H7 (cell line): ENCODE results near the gene OR5P2. TPM values are rescaled to one million over a fixed set of nuclear protein-coding genes. Genes with fewer than 3 reads are reported as not detected.
"Not testable (repeated sequence)": the region's sequence is repeated elsewhere in the genome, so short reads cannot be mapped to it uniquely, and the experiment has no call there.

Experiments used
- DNase-seq: peaks from one replicate; pipeline ENCODE4 v3.0.0; 2012
- H3K27me3 ChIP-seq: 2 replicates; pipeline ENCODE4 v1.6.0; 2011; ENCODE audit warnings: mild to moderate bottlenecking, low read length; ENCODE audit not compliant: control insufficient read depth, insufficient read depth
- H3K36me3 ChIP-seq: replicated peaks from 2 replicates; pipeline ENCODE4 v1.5.1; 2011; ENCODE audit warnings: low read length; ENCODE audit not compliant: control insufficient read depth, insufficient read depth
- H3K4me3 ChIP-seq: 2 replicates; pipeline ENCODE4 v1.5.1; 2011; ENCODE audit warnings: low read depth, mild to moderate bottlenecking, control low read depth, low read length, moderate library complexity; ENCODE audit not compliant: insufficient read depth
- total RNA-seq: library from RNA; depleted of rRNA; stranded (reverse); fragments of >200 nt; shearing (Covaris generic); gene quantifications from 2 replicates; pipeline ENCODE4 v1.2.3, GENCODE V29; 2014; rRNA removed

OR5P2 gene, protein sequence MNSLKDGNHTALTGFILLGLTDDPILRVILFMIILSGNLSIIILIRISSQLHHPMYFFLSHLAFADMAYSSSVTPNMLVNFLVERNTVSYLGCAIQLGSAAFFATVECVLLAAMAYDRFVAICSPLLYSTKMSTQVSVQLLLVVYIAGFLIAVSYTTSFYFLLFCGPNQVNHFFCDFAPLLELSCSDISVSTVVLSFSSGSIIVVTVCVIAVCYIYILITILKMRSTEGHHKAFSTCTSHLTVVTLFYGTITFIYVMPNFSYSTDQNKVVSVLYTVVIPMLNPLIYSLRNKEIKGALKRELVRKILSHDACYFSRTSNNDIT
- not detected in 2 replicates for total RNA-seq

DNA sequence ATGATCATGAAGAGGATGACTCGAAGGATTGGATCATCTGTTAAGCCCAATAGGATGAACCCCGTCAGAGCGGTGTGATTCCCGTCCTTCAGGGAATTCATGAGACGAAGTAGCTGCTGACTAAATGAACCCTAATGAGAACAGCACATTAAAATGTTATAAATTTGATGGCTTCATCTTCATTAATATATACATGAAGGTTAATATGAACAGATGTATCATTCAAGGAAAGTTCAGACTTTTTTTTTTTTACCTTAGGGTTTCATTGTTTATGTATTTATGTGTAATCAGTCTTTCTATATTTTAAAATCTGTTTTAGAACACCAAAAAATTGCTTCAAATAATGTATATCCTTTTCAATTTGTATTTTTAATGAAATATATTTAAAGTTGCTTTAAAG, at the start of gene OR5P2:
OR5P2 (minus strand) TSS at position 101 of the 400 bp plus-strand sequence; CDS start at position 101, 0 bp downstream.
- no peaks in the 10 kb centered on the region for H3K27me3 ChIP-seq
- no peak for DNase-seq
- no peaks in the 10 kb centered on the region for H3K36me3 ChIP-seq

DNA sequence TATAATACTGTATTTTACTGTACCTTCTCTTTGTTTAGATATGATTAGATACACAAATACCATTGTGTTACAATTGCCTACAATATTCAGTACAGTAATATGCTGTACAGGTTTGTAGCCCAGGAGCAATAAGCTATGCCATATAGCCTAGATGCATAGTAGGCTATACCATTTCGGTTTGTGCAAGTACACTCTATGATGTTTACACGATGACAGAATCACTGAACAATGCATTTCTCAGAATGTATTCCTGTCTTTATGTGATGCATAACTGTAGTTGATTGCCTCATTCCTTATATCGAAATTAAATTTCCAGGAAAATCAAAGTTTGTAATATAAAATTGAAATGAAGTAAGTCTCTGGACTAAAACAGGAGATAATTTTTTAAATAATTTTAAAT, 49.3 kb upstream of the OR5P2 start:
- Histone ChIP-seq H3K4me3 (no peak overlapping the region), H3K36me3 (no peaks in the 10 kb centered on the region), H3K27me3 (no peaks in the 10 kb centered on the region)
- DNase-seq: no peak

More for the DNA sequence above, at the start of gene OR5P2:
- no peak within 1 kb of the TSS for H3K4me3 ChIP-seq

DNA sequence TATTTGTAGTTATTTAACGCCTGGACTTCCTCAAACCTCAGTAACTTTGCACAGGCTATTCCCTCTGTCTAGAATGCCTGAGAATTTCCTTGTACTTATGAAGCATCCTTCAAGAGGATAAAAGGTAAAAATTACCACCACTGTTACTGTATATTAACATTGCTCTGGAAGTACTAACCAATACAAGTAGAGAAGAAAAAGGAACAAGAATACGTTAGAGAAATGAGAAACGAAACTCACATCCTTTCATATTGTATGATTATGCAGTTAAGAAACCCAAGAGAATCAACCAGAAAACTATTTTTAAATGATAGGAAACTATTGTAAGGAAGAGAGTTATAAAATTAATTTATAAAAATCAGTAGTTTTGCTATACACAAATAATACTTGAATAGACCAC, 48.2 kb upstream of the OR5P2 start:
- Histone ChIP-seq H3K27me3 (no peaks in the 10 kb centered on the region), H3K4me3 (no peak overlapping the region), H3K36me3 (no peaks in the 10 kb centered on the region)
- no peak for DNase-seq

DNA sequence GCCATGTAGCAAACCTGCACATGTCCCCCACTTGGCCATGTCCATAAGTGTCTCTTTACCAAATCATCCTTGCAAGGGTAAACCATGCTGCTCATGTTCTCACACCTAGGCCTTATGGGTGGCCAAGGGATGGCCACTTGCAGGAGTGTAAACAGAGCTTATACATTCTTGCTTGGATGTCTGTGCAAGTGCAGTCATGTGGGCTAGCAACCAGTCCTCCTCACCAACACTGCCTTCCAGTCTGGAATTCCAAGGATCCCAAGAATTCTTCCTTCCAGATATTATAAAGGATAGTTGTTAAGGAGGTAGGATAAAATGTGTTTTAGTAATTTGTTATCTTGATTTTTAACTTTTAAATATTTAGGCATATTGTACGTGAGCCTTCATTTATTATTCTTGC, 47.8 kb upstream of the OR5P2 start:
- H3K27me3 ChIP-seq: no peaks in the 10 kb centered on the region
- H3K36me3 ChIP-seq: no peaks in the 10 kb centered on the region
- DNase-seq: no peak
- no peak overlapping the region for H3K4me3 ChIP-seq

DNA sequence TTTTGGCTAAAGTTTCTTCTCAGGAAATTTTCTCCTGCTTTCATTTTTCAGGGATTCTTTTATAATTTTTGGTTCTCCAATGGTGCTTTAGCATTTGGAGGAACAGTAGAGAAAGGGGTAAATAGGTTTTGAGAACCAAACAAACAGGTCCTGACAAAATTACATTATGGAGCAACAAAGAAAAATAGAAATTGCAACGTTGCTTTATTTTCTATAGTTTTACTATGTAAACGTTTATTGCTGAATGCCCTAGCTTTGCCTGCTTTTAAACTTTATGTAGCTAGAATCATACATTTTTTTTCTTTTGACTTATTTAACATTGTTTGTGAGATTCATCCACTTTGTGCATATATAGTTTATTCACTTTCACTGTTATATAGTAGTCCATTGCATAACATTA, 43.8 kb upstream of the OR5P2 start:
- Histone ChIP-seq H3K36me3 (no peaks in the 10 kb centered on the region), H3K4me3 (no peak overlapping the region), H3K27me3 (no peaks in the 10 kb centered on the region)
- DNase-seq: no peak

DNA sequence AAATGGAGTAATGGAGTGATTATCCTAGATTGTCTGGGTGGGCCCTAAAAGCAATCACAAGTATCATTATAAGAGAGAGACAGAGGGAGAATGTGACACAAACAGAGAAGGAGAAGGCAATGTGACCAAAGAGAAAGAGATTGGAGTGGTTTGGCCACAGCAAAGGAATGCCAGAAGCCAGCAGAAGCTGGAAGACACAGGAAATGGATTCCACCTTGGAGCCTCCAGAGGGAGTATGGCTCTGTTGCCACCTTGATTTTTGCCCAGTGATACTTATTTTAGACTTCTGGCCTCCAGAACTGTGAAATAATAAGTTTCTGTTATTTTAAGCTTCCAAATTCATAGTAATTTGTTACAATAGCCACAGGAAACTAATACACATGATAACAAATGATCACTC, 36.8 kb upstream of the OR5P2 start:
- H3K4me3 ChIP-seq: no peak overlapping the region
- H3K27me3 ChIP-seq: no peaks in the 10 kb centered on the region
- no peaks in the 10 kb centered on the region for H3K36me3 ChIP-seq
- DNase-seq: no peak

DNA sequence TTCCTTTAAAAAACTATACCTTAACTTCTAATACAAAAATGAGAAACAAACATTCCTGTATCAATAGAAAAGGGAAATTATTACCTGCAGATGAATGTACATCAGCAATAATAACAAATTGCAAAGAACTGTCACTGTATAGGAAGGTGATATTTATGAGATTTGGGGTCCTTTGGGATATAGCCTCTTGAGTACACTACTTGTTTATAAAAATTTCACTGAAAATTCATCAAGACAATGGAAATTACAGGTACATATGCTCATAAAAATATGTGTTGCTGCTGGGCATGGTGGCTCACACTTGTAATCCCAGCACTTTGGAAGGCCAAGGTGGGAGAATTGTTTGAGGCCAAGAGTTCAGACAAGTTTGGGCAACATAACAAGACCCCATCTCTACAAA, 34.0 kb upstream of the OR5P2 start, which contains the start of gene OR5P3:
OR5P3 (minus strand) TSS at position 101 of the 400 bp plus-strand sequence.
- H3K36me3 ChIP-seq: no peaks in the 10 kb centered on the region
- DNase-seq: no peak
- no peak within 1 kb of the TSS for H3K4me3 ChIP-seq
- H3K27me3 ChIP-seq: no peaks in the 10 kb centered on the region

DNA sequence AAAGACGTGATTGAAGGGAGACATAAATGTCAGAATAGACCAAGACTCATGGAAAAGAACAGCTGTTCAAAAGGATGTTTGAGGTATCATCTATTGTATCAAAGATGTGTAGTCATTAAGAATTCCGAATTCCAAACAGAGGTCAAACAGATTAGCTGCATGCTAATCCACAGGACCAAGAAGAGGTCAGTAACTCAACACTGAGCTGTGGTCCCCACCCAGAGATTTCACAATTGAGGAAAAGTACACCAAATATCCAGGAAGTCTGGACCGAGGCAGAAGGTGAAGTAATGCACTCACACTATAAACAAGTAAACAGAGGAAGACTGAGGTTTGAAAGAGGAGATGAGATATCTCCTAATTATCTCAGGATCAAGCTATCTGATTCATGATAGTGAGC, 29.6 kb upstream of the OR5P2 start:
- Histone ChIP-seq H3K4me3 (no peak overlapping the region), H3K36me3 (no peaks in the 10 kb centered on the region), H3K27me3 (no peaks in the 10 kb centered on the region)
- no peak for DNase-seq

DNA sequence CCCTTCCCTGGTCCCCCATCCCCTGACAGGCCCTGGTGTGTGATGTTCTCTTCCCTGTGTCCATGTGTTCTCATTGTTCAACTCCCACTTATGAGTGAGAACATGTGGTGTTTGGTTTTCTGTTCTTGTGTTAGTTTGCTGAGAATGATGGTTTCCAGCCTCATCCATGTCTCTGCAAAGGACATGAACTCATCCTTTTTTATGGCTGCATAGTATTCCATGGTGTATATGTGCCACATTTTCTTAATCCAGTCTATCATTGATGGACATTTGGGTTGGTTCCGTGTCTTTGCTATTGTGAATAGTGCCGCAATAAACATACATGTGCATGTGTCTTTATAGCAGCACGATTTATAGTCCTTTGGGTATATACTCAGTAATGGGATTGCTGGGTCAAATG, 23.7 kb upstream of the OR5P2 start:
- H3K27me3 ChIP-seq: not testable (repeated sequence)

DNA sequence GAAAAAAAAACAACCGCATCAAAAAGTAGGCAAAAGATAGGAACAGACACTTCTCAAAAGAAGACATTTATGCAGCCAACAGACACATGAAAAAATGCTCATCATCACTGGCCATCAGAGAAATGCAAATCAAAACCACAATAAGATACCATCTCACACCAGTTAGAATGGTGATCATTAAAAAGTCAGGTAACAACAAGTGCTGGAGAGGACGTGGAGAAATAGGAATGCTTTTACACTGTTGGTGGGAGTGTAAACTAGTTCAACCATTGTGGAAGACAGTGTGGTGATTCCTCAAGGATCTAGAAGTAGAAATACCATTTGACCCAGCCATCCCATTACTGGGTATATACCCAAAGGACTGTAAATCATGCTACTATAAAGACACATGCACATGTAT, 18.2 kb upstream of the OR5P2 start:
- H3K27me3 ChIP-seq, DNase-seq, H3K36me3 ChIP-seq, H3K4me3 ChIP-seq: not testable (repeated sequence)

More for the DNA sequence above, 23.7 kb upstream of the OR5P2 start:
- H3K36me3 ChIP-seq, H3K4me3 ChIP-seq, DNase-seq: not testable (repeated sequence)

DNA sequence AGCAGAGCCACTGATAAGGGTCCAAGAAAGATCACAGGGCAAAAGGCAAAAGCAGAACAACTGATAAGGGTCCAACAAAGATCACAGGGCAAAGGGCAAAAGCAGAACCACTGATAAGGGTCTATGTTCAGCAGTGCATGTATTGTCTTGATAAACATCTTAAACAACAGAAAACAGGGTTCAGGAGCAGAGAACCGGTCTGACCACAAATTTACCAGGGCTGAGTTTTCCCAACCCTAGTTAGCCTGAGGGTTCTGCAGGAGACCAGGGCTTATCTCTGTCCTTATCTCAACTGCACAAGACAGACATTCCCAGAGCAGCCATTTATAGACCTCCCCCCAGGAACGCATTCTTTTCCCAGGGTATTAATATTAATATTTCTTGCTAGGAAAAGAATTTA, 13.6 kb upstream of the OR5P2 start:
- H3K4me3 ChIP-seq, DNase-seq, H3K36me3 ChIP-seq: not testable (repeated sequence)

DNA sequence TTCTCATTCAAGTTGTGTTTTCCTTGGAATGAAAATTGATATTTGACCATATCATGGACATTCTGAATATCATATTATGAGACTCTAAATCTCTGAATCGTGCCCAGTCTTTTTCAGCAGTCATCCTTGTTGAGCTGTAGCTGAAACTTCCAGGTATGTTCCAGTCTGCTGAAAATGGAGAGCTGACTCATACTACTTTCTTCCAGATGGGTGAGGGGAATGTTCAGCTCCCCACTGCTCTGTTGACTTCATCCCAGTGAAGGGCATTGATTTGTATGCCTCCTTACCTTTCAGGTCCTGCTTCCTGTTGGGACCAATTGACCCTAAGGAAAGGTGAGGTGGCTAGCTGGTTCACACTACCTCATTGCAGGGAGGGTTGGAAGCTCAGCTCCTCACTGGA, 3.5 kb downstream of the OR5P2 start:
- H3K4me3 ChIP-seq: no peak overlapping the region
- no peaks in the 10 kb centered on the region for H3K27me3 ChIP-seq
- H3K36me3 ChIP-seq: no peaks in the 10 kb centered on the region
- no peak for DNase-seq

More for the DNA sequence above, 13.6 kb upstream of the OR5P2 start:
- not testable (repeated sequence) for H3K27me3 ChIP-seq

DNA sequence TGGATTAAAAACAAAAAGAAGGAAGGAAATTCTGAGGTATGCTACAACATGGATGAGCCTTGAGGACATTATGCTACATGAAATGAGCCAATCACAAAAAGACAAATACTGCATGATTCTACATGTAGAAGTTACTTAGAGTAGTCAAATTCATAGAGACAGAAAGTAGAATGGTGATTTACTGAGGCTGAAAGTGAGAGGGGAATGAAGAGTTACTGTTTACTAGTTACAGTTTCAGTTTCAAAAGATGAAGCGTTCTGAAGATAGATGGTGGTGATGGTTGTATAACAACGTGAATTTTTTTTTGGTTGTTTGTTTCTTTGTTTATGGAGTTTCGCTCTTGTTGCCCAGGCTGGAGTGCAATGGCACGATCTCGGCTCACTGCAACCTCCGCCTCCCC, 9.5 kb downstream of the OR5P2 start:
- H3K36me3 ChIP-seq: no peaks in the 10 kb centered on the region
- no peaks in the 10 kb centered on the region for H3K27me3 ChIP-seq
- H3K4me3 ChIP-seq: no peak overlapping the region
- DNase-seq: no peak

DNA sequence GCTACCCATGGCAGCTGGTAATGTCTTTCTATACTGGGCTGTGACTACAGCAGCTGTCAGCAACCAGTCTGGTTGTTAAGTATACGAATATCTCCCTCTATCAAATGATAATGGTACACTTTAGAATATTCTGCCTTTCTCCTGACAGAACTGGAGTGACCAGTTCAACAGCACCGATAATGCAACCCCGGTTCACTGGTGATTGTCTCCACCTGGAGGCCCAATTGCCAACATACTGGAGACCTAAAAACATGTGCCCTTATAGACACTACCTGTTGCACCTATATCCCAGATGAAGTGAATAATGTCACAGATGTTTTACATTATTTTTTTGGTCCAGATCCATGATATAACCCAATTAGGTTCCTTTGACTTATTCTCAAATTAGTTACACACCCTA, 21.1 kb downstream of the OR5P2 start:
- Histone ChIP-seq H3K36me3 (no peaks in the 10 kb centered on the region), H3K27me3 (no peaks in the 10 kb centered on the region), H3K4me3 (no peak overlapping the region)
- DNase-seq: no peak

DNA sequence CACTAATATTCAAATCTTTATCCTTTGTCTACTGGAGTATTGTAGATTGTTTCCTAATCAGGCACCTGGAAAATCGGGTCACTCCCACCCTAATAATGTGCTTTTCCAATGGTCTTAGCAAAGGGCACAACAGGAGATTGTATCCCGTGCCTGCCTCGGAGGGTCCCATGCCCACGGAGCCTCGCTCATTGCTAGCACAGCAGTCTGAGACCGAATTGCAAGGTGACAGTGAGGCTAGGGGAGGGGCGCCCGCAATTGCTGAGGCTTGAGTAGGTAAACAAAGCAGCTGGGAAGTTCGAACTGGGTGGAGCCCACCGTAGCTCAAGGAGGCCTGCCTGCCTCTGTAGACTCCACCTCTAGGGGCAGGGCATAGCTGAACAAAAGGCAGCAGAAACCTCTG, 32.4 kb downstream of the OR5P2 start:
- H3K27me3 ChIP-seq, DNase-seq, H3K36me3 ChIP-seq, H3K4me3 ChIP-seq: not testable (repeated sequence)

DNA sequence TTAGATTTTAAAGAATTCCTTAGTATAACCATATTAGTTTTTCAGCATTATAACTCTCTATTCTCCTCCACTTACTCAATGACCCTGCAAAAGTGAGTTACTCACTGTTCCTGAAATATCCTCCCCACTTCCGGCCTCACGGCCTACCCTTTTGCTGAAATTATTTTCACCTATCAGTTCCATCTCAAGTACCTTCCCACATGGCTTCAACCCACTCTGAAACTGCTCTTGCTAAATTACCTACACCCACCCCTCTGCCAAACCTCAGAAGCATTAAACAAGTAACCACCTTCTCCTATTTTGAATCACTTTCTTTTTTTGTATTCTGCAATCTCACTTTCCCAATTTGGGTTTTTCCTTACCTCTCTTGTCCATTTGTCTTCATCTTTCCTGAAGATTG, 37.7 kb downstream of the OR5P2 start:
- DNase-seq: no peak
- Histone ChIP-seq H3K4me3 (no peak overlapping the region), H3K27me3 (no peaks in the 10 kb centered on the region), H3K36me3 (no peaks in the 10 kb centered on the region)
